Fibroblast of lung (primary cell): ENCODE measurements around the gene MACROD2. TPM values are rescaled to one million over a fixed set of nuclear protein-coding genes. Genes with fewer than 3 reads are reported as not detected.

Experiments used
- DNase-seq, 2 donors: peaks; one replicate each; pipeline versions ENCODE4 v3.0.0 to v3.0.0-alpha.2; 2010; ENCODE audit warnings: low read depth in 2 of 2
- H2AFZ ChIP-seq: 2 replicates; pipeline ENCODE4 v1.5.1; 2012; ENCODE audit warnings: low read length, control low read depth, inconsistent platforms
- H3K27ac ChIP-seq: 2 replicates; pipeline ENCODE4 v1.5.1; 2011; ENCODE audit warnings: low read length, control low read depth; ENCODE audit not compliant: insufficient read depth
- H3K27me3 ChIP-seq: 2 replicates; pipeline ENCODE4 v1.5.1; 2011; ENCODE audit warnings: mild to moderate bottlenecking, low read length; ENCODE audit not compliant: control insufficient read depth, insufficient read depth
- H3K36me3 ChIP-seq: 2 replicates; pipeline ENCODE4 v1.5.1; 2011; ENCODE audit warnings: low read length; ENCODE audit not compliant: control insufficient read depth, insufficient read depth
- H3K4me1 ChIP-seq: 2 replicates; pipeline ENCODE4 v1.5.1; 2011; ENCODE audit warnings: low read length; ENCODE audit not compliant: control insufficient read depth, insufficient read depth; ENCODE audit errors: extremely low read depth
- H3K4me2 ChIP-seq: 2 replicates; pipeline ENCODE4 v1.5.1; 2011; ENCODE audit warnings: low read length, control low read depth; ENCODE audit not compliant: insufficient read depth; ENCODE audit errors: extremely low read depth
- H3K4me3 ChIP-seq, 4 experiments: fragments of 200-600 bp in 1 of 4; sonication (generic) in 1 of 4; replicated peaks in 1 of 4; 2 replicates each; pipeline ENCODE4 v1.5.1; 2011 to 2016; ENCODE audit warnings: low read length in 4 of 4, low read depth in 3 of 4, mild to moderate bottlenecking in 3 of 4, control low read depth in 2 of 4, inconsistent platforms in 1 of 4, mixed read lengths in 1 of 4; ENCODE audit not compliant: insufficient read depth in 1 of 4; ENCODE audit errors: control extremely low read depth in 1 of 4
- H3K79me2 ChIP-seq: 2 replicates; pipeline ENCODE4 v1.5.1; 2012; ENCODE audit warnings: mild to moderate bottlenecking, low read length, inconsistent platforms; ENCODE audit not compliant: control insufficient read depth, insufficient read depth
- H3K9ac ChIP-seq: 2 replicates; pipeline ENCODE4 v1.5.1; 2011; ENCODE audit warnings: mild to moderate bottlenecking, low read length, control low read depth; ENCODE audit not compliant: insufficient read depth
- H3K9me3 ChIP-seq: 2 replicates; pipeline ENCODE4 v1.5.1; 2012; ENCODE audit warnings: low read depth, low read length; ENCODE audit not compliant: control insufficient read depth, insufficient read depth
- H4K20me1 ChIP-seq: 2 replicates; pipeline ENCODE4 v1.5.1; 2011; ENCODE audit warnings: low read length; ENCODE audit not compliant: control insufficient read depth, insufficient read depth; ENCODE audit errors: extremely low read depth
- EZH2 ChIP-seq: IDR thresholded peaks from 2 replicates; pipeline ENCODE4 v1.5.1; 2012; ENCODE audit warnings: low read length, control low read depth, mild to moderate bottlenecking; ENCODE audit errors: missing control alignments
- polyA plus RNA-seq, 2 donors: library from polyadenylated mRNA; depleted of rRNA in 1 of 2; stranded (reverse) in 1 of 2; unstranded in 1 of 2; fragments of >200 nt; gene quantifications; 2 replicates each; pipeline ENCODE4 v1.2.1, GENCODE V29; 2011 to 2012; ENCODE audit warnings: missing spikeins in 1 of 2
- total RNA-seq: library from RNA; depleted of rRNA; stranded (reverse); fragments of >200 nt; gene quantifications from 2 replicates; pipeline ENCODE4 v1.2.1, GENCODE V29; 2014
- TF ChIP-seq, protein P1 (sequence below), 2 donors: IDR thresholded peaks in 1 of 2; conservative IDR thresholded peaks in 1 of 2; 1 replicate in 1 of 2; 2 replicates in 1 of 2; pipeline ENCODE4 v1.5.1; 2011 to 2012; ENCODE audit warnings: low read length in 2 of 2, control low read depth in 1 of 2, inconsistent platforms in 1 of 2, low read depth in 1 of 2, mild to moderate bottlenecking in 1 of 2

Gene MACROD2
- total and polyA plus RNA-seq, 2 donors (not counting 1 experiment from before 2014, with no cell fraction given) = 0.54 to 1.7 TPM

DNA sequence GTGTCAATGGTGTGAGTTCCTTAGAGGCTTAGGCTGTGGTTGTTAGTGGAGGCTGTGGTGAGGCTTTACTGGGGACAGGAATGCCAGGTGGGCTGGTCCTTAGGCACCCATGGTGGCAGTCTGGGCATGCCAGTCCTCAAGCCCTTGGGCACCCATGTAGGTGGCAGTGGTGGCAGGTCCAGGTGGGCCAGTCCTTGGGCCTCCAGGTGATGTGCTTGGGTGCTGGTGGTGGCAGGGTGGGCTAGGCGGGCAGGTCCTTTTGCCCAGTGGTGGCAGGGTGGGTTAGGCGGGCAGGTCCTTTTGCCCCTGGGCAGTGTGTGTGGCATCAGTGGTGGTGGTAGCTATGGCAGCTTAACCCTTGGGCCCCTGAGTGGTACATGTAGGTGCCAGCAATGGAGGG is 208.3 kb downstream of the MACROD2 start:
- H3K4me3 ChIP-seq = no peak overlapping the region
- H2AFZ ChIP-seq = no peak overlapping the region
- no peak for DNase-seq

DNA sequence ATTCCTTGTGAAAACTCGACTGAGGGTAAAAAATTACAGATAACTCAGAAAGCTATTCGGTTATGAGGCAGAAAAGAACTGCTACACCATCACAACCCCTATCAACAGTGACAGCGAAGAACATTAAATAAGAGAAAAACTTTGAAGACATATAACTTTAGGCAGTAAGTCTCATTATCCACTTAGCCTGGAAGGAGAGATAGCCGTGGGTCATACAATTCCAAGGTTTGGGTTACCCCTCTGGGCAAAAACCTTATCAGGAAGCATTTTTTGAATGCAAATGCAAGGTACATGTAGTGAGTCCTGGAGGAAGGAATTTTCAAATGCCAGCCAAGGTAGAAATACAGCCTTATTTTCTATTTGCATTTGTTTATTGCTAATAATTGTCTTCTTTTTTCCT is 212.3 kb downstream of the MACROD2 start:
- Histone ChIP-seq H3K27me3 (no peaks in the 10 kb centered on the region), H3K27ac (no peak overlapping the region), H4K20me1 (no peaks in the 10 kb centered on the region), H3K36me3 (no peaks in the 10 kb centered on the region), H2AFZ (no peak overlapping the region), H3K4me2 (no peak overlapping the region), H3K4me1 (no peaks in the 10 kb centered on the region), H3K9me3 (no peaks in the 10 kb centered on the region), H3K9ac (no peak overlapping the region), H3K79me2 (no peaks in the 10 kb centered on the region), H3K4me3 (no peak overlapping the region)
- no peak for DNase-seq
- TF ChIP-seq, protein P1, sequence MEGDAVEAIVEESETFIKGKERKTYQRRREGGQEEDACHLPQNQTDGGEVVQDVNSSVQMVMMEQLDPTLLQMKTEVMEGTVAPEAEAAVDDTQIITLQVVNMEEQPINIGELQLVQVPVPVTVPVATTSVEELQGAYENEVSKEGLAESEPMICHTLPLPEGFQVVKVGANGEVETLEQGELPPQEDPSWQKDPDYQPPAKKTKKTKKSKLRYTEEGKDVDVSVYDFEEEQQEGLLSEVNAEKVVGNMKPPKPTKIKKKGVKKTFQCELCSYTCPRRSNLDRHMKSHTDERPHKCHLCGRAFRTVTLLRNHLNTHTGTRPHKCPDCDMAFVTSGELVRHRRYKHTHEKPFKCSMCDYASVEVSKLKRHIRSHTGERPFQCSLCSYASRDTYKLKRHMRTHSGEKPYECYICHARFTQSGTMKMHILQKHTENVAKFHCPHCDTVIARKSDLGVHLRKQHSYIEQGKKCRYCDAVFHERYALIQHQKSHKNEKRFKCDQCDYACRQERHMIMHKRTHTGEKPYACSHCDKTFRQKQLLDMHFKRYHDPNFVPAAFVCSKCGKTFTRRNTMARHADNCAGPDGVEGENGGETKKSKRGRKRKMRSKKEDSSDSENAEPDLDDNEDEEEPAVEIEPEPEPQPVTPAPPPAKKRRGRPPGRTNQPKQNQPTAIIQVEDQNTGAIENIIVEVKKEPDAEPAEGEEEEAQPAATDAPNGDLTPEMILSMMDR (conservative IDR thresholded peaks at IDR 0.05 in 1 of 2, IDR thresholded peaks at IDR 0.05 in 1 of 2; ENCODE audit: low read depth in 1 of 2, low read length in 2 of 2) = no peak
- TF ChIP-seq EZH2 = no peak

More for the DNA sequence above, 208.3 kb downstream of the MACROD2 start:
- no peaks in the 10 kb centered on the region for H3K27me3 ChIP-seq
- no peaks in the 10 kb centered on the region for H4K20me1 ChIP-seq
- H3K4me1 ChIP-seq = no peaks in the 10 kb centered on the region
- no peak overlapping the region for H3K4me2 ChIP-seq
- TF ChIP-seq EZH2 = no peak
- TF ChIP-seq, protein P1 (conservative IDR thresholded peaks at IDR 0.05 in 1 of 2, IDR thresholded peaks at IDR 0.05 in 1 of 2; ENCODE audit: low read depth in 1 of 2, low read length in 2 of 2) = no peak
- H3K9ac ChIP-seq = no peak overlapping the region
- no peaks in the 10 kb centered on the region for H3K79me2 ChIP-seq
- no peak overlapping the region for H3K27ac ChIP-seq
- H3K9me3 ChIP-seq = no peaks in the 10 kb centered on the region
- H3K36me3 ChIP-seq = no peaks in the 10 kb centered on the region

DNA sequence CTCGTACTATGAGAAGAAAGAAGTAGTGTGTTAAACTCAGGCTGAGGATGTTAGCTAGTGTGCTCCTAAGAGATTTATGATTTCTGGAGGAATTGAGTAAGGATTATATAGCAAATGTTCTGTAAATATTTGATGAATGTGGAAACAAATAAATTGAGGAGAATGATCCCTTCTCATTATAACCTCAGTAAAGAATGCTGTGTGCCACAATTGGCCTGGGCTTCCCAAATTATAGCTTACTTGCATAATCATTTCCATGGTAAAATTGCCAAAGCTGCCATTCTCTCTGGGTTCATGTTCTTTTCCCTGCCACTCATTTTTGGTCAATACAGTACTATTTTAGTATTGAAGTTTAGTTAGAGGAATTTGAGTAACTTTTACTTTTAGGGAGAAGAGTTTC is 213.6 kb downstream of the MACROD2 start:
- no peaks in the 10 kb centered on the region for H3K79me2 ChIP-seq
- H3K36me3 ChIP-seq = no peaks in the 10 kb centered on the region

More for the DNA sequence above, 213.6 kb downstream of the MACROD2 start:
- no peak for DNase-seq
- H4K20me1 ChIP-seq = no peaks in the 10 kb centered on the region
- H3K4me1 ChIP-seq = no peaks in the 10 kb centered on the region
- H3K27ac ChIP-seq = no peak overlapping the region
- no peaks in the 10 kb centered on the region for H3K9me3 ChIP-seq
- no peak for TF ChIP-seq EZH2
- TF ChIP-seq, protein P1 (conservative IDR thresholded peaks at IDR 0.05 in 1 of 2, IDR thresholded peaks at IDR 0.05 in 1 of 2; ENCODE audit: low read depth in 1 of 2, low read length in 2 of 2) = no peak
- H3K4me3 ChIP-seq = no peak overlapping the region
- no peak overlapping the region for H2AFZ ChIP-seq
- no peaks in the 10 kb centered on the region for H3K27me3 ChIP-seq
- H3K9ac ChIP-seq = no peak overlapping the region
- H3K4me2 ChIP-seq = no peak overlapping the region
